ENCODE results near the gene RXRA.

DNA sequence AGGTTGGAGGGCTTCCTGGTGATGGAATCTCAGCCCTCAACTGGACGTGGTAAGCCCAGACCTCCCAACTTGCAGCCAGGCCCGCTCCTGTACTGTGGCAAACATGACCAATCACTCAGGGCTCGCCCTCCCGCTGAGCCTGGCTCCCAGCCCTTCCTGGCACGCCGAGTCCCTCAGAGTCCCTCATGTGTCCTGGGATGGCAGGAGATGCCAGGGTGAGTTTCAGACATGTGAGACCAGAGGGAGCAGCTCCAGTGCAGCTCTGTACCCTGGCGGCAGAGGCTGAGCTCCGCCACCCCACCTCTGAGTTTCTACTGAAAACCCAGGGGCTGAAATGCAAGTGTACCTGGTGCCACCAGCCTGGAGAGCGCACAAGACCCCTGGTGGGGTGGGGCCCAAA is 42.0 kb upstream of the RXRA start:
- no peak for TF ChIP-seq SIN3A (IDR thresholded peaks at IDR 0.05; ENCODE audit: borderline replicate concordance, insufficient read depth, low read length)
- TF ChIP-seq POLR2AphosphoS5 (IDR thresholded peaks at IDR 0.05; ENCODE audit: low read depth, low read length), result no peak
- no peak for TF ChIP-seq REST (IDR thresholded peaks at IDR 0.05; ENCODE audit: insufficient read depth in 1 of 2, low read depth in 2 of 2, low read length in 2 of 2)
- TF ChIP-seq TAF1 (IDR thresholded peaks at IDR 0.05; ENCODE audit: borderline replicate concordance, insufficient read depth, low read length), result no peak
